ENCODE data around the gene CCNK. TPM values are rescaled to one million over a fixed set of nuclear protein-coding genes. Genes with fewer than 3 reads are reported as not detected.

The CCNK gene
- total and polyA plus RNA-seq, 2 of the 13 experiments (the other 11 are each of a cell fraction or from before 2014, with no cell fraction given), result 4.9 to 9.7 TPM

DNA sequence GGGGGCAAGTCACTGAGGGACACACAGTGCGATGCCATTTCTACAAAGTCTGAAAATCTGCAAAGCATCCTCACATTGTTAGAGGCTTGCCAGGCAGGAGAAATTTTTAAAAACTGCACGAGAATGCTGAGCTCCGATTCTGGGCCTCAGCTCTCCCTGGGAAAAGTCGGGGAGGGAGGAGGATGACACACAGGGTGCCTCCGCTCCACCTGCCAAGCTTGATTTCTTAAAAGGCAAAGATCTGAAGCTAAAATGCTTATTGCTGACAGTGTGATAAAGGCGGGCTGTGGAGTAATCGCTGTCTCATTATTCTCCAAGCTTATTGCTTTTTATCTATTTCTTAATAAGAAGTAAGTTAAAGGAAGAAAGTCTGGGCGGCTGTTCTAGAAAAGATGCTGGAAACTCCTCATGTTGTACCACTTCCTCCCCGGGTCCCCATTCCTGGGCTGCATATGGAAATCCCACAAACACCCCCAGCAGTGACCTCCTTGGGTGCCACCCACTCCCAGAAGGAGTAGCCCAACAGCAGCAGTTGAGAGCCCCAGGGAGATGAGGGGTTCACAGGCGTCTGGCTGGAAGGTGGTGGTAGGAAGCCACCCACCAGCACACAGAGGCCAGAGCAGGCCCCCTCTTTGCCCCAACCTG lies 67.8 kb downstream of the CCNK start:
- H2AFZ ChIP-seq (ENCODE audit: low read length), result no peak overlapping the region
- peak overlapping the region; percentile 85 for H3K27ac ChIP-seq (ENCODE audit: extremely low read length, insufficient read depth, low read length)
- DNase-seq (ENCODE audit: low spot score) (no peak), FAIRE-seq (no peak), ATAC-seq (no peak)
- no peaks in the 10 kb centered on the region; a peak in 1 of 5 replicates for H3K36me3 ChIP-seq (replicated peaks in 1 of 2; ENCODE audit: control insufficient read depth in 1 of 2, insufficient read depth in 2 of 2, low read length in 2 of 2)
- no peak overlapping the region for H3K9ac ChIP-seq (ENCODE audit: insufficient read depth, low read depth, low read length)
- no peak overlapping the region for H3K4me2 ChIP-seq (ENCODE audit: low read depth, low read length)
- peaks cover 10% of the 10 kb centered on the region for H4K20me1 ChIP-seq (ENCODE audit: insufficient read depth, low read length)
- BruUV-seq (replicated peaks), result no TSS peak
- POLR2A ChIA-PET, result interaction anchor here (0.9 to 1.6 kb wide), 3 partner anchors 9 to 55 kb away, joined by 3 to 5 read pairs (median 4); partner anchors contain the start of gene CCDC85C
- H3K79me2 ChIP-seq (ENCODE audit: insufficient read depth, low read length), result peaks cover 83% of the 10 kb centered on the region
- 91% methylated on average over 10 of the region's 10 CpGs for WGBS (ENCODE audit: low lambda C conversion rate)
- in situ Hi-C loops (cut with HindIII; ENCODE audit: extremely low pct_ligation_motif_present, low pct_unique_long_range_greater_than_20kb) (no loop called here), intact Hi-C loops (cut with micrococcal nuclease; ENCODE audit: unreplicated experiment) (no loop called here)
- H3K27me3 ChIP-seq (ENCODE audit: control insufficient read depth in 1 of 2, insufficient read depth in 2 of 2, low read length in 2 of 2), result no peaks in the 10 kb centered on the region
- H3K4me3 ChIP-seq (replicated peaks in 1 of 3; ENCODE audit: insufficient read depth in 1 of 3, low read depth in 2 of 3, low read length in 3 of 3), result no peak overlapping the region; a peak in 1 of 6 replicates
- H3K9me3 ChIP-seq (ENCODE audit: low read length), result no peaks in the 10 kb centered on the region
- TF ChIP-seq ZIK1 (CRISPR knock-in tag; IDR thresholded peaks at IDR 0.05; ENCODE audit: borderline replicate concordance, low read depth) (no peak), MAFK (conservative IDR thresholded peaks at IDR 0.05 in 1 of 2, IDR thresholded peaks at IDR 0.05 in 1 of 2; ENCODE audit: low read length in 2 of 2) (peak in 1 of 2 experiments; percentile 64; a peak in 3 of 4 replicates), MAFF (IDR thresholded peaks at IDR 0.05; ENCODE audit: low read depth, low read length) (peak; percentile 31; the same call in 1 of the 2 replicates), ZEB1 (IDR thresholded peaks at IDR 0.05; ENCODE audit: insufficient replicate concordance, low read depth) (no peak), ZNF446 (CRISPR knock-in tag; IDR thresholded peaks at IDR 0.05) (peak; percentile 47; the same call in 1 of the 2 replicates)
- TF ChIP-seq, protein P1, sequence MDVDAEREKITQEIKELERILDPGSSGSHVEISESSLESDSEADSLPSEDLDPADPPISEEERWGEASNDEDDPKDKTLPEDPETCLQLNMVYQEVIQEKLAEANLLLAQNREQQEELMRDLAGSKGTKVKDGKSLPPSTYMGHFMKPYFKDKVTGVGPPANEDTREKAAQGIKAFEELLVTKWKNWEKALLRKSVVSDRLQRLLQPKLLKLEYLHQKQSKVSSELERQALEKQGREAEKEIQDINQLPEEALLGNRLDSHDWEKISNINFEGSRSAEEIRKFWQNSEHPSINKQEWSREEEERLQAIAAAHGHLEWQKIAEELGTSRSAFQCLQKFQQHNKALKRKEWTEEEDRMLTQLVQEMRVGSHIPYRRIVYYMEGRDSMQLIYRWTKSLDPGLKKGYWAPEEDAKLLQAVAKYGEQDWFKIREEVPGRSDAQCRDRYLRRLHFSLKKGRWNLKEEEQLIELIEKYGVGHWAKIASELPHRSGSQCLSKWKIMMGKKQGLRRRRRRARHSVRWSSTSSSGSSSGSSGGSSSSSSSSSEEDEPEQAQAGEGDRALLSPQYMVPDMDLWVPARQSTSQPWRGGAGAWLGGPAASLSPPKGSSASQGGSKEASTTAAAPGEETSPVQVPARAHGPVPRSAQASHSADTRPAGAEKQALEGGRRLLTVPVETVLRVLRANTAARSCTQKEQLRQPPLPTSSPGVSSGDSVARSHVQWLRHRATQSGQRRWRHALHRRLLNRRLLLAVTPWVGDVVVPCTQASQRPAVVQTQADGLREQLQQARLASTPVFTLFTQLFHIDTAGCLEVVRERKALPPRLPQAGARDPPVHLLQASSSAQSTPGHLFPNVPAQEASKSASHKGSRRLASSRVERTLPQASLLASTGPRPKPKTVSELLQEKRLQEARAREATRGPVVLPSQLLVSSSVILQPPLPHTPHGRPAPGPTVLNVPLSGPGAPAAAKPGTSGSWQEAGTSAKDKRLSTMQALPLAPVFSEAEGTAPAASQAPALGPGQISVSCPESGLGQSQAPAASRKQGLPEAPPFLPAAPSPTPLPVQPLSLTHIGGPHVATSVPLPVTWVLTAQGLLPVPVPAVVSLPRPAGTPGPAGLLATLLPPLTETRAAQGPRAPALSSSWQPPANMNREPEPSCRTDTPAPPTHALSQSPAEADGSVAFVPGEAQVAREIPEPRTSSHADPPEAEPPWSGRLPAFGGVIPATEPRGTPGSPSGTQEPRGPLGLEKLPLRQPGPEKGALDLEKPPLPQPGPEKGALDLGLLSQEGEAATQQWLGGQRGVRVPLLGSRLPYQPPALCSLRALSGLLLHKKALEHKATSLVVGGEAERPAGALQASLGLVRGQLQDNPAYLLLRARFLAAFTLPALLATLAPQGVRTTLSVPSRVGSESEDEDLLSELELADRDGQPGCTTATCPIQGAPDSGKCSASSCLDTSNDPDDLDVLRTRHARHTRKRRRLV (CRISPR knock-in tag; IDR thresholded peaks at IDR 0.05), result no peak
- peaks cover 68% of the 10 kb centered on the region for H3K4me1 ChIP-seq (ENCODE audit: insufficient read depth, low read length)
- CTCF ChIA-PET (ENCODE audit: low intra/inter-chr PET ratio, low total read pairs), result no interaction called here

Data from HepG2 (cell line).